Neural cell (in vitro differentiated cells): ENCODE results near the gene AMPH. TPM values are rescaled to one million over a fixed set of nuclear protein-coding genes. Genes with fewer than 3 reads are reported as not detected.

ENCODE experiments used
- H2AFZ ChIP-seq: fragments of 200-600, 300-800 bp; sonication (generic), shearing (Covaris generic); 2 replicates; pipeline ENCODE4 v1.6.0; 2014; ENCODE audit warnings: low read depth, mild to moderate bottlenecking, antibody characterized with exemption, low read length, moderate library complexity
- H3F3A ChIP-seq: fragments of 200-600 bp; shearing (Covaris generic); 2 replicates; pipeline ENCODE4 v1.6.1; 2016; ENCODE audit warnings: mild to moderate bottlenecking, moderate library complexity, mixed read lengths, antibody characterized with exemption, low read length; ENCODE audit not compliant: insufficient read depth, poor library complexity, severe bottlenecking
- H3K27ac ChIP-seq: fragments of 200-600, 300-800 bp; sonication (generic), shearing (Covaris generic); 2 replicates; pipeline ENCODE4 v1.5.1; 2014; ENCODE audit warnings: mild to moderate bottlenecking, low read length, moderate library complexity
- H3K27me3 ChIP-seq: fragments of 300-800, 200-600 bp; sonication (generic), shearing (Covaris generic); 2 replicates; pipeline ENCODE4 v1.6.0; 2014; ENCODE audit warnings: mild to moderate bottlenecking, low read depth, low read length, moderate library complexity; ENCODE audit not compliant: insufficient read depth
- H3K36me3 ChIP-seq: fragments of 300-800, 200-600 bp; sonication (generic), shearing (Covaris generic); 2 replicates; pipeline ENCODE4 v1.5.1; 2014; ENCODE audit warnings: mild to moderate bottlenecking, antibody characterized with exemption, low read length, moderate library complexity; ENCODE audit not compliant: insufficient read depth
- H3K4me2 ChIP-seq: fragments of 300-800, 200-600 bp; sonication (generic), shearing (Covaris generic); 2 replicates; pipeline ENCODE4 v1.6.0; 2014; ENCODE audit warnings: mild to moderate bottlenecking, low read length
- H3K4me3 ChIP-seq: fragments of 300-800, 200-600 bp; sonication (generic), shearing (Covaris generic); 2 replicates; pipeline ENCODE4 v1.5.1; 2014; ENCODE audit warnings: mild to moderate bottlenecking, low read length, moderate library complexity
- H3K79me2 ChIP-seq: fragments of 200-600 bp; shearing (Covaris generic); replicated peaks from 2 replicates; pipeline ENCODE4 v1.6.0; 2014; ENCODE audit warnings: mild to moderate bottlenecking, low read length, moderate library complexity; ENCODE audit not compliant: insufficient read depth
- H3K9ac ChIP-seq: fragments of 300-800, 200-600 bp; sonication (generic), shearing (Covaris generic); 2 replicates; pipeline ENCODE4 v1.6.1; 2016; ENCODE audit warnings: mild to moderate bottlenecking, low read length, mixed read lengths
- H3K9me2 ChIP-seq: fragments of 200-600 bp; shearing (Covaris generic); 2 replicates; pipeline ENCODE4 v1.6.1; 2016; ENCODE audit warnings: mild to moderate bottlenecking, low read length, mixed read lengths; ENCODE audit not compliant: insufficient read depth
- H3K9me3 ChIP-seq: fragments of 200-600, 300-800 bp; sonication (generic), shearing (Covaris generic); 2 replicates; pipeline ENCODE4 v1.6.1; 2016; ENCODE audit warnings: mild to moderate bottlenecking, mixed run types, low read length, moderate library complexity, mixed read lengths
- H4K20me1 ChIP-seq: fragments of 200-600 bp; shearing (Covaris generic); 2 replicates; pipeline ENCODE4 v1.6.1; 2016; ENCODE audit warnings: mild to moderate bottlenecking, mixed run types; ENCODE audit not compliant: insufficient read depth
- EP300 ChIP-seq: fragments of 450-650 bp; conservative IDR thresholded peaks from 2 replicates; pipeline ENCODE4 v1.6.1; 2014; ENCODE audit warnings: antibody characterized with exemption, mild to moderate bottlenecking, moderate library complexity; ENCODE audit not compliant: poor library complexity, severe bottlenecking
- EZH2 ChIP-seq: fragments of 200-600, 300-800 bp; shearing (Covaris generic), sonication (generic); IDR thresholded peaks from 2 replicates; pipeline ENCODE4 v1.6.1; 2014; ENCODE audit warnings: antibody characterized with exemption, low read length, borderline replicate concordance, mild to moderate bottlenecking; ENCODE audit not compliant: insufficient read depth, poor library complexity, severe bottlenecking
- MXI1 ChIP-seq: fragments of 450-650 bp; conservative IDR thresholded peaks from 2 replicates; pipeline ENCODE4 v1.6.1; 2014; ENCODE audit warnings: antibody characterized with exemption, mild to moderate bottlenecking; ENCODE audit not compliant: poor library complexity, severe bottlenecking
- POLR2AphosphoS5 ChIP-seq: IDR thresholded peaks from 2 replicates; pipeline ENCODE4 v1.6.1; 2012
- RAD21 ChIP-seq: fragments of 450-650 bp; conservative IDR thresholded peaks from 2 replicates; pipeline ENCODE4 v1.6.1; 2014; ENCODE audit warnings: antibody characterized with exemption, mild to moderate bottlenecking, moderate library complexity
- SMC3 ChIP-seq: fragments of 450-650 bp; conservative IDR thresholded peaks from 2 replicates; pipeline ENCODE4 v1.6.1; 2014; ENCODE audit warnings: antibody characterized with exemption, mild to moderate bottlenecking, moderate library complexity; ENCODE audit not compliant: poor library complexity
- TAF1 ChIP-seq: IDR thresholded peaks from 2 replicates; pipeline ENCODE4 v1.6.1; 2012; ENCODE audit warnings: low read depth
- polyA plus RNA-seq: library from polyadenylated mRNA; depleted of rRNA; stranded (reverse); fragments of >200 nt; gene quantifications from 2 replicates; pipeline ENCODE4 v1.2.3, GENCODE V29; 2014
- TF ChIP-seq, protein P1 (sequence below): IDR thresholded peaks from 2 replicates; pipeline ENCODE4 v1.6.1; 2012; ENCODE audit warnings: borderline replicate concordance
- TF ChIP-seq, protein P2 (sequence below): fragments of 450-650 bp; IDR thresholded peaks from 2 replicates; pipeline ENCODE4 v1.5.1; 2014; ENCODE audit warnings: antibody characterized with exemption, mild to moderate bottlenecking, moderate library complexity; ENCODE audit not compliant: poor library complexity, severe bottlenecking

The AMPH gene
- polyA plus RNA-seq, 1 donor from 2014 or later: 33.7 TPM

DNA sequence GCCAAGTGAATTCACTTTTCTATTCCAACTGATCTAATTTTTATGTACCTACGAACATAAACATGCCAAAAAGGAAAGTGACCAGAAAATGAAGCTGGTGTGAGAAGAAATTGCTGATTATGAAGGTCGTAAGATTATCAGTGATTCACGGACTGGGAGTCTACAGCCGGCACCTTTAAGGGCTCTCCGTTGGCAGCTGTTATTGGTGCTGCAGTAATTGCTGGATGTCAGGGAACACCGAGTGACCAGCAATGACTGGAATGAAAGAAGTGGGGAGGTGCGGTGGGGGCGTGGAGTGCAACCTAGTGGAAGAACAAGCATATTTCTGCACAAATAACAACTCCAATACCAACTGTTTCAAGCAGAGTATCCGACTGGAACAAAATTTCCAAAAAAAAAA, 247.9 kb downstream of the AMPH start:
- H3K79me2 ChIP-seq: no peaks in the 10 kb centered on the region

DNA sequence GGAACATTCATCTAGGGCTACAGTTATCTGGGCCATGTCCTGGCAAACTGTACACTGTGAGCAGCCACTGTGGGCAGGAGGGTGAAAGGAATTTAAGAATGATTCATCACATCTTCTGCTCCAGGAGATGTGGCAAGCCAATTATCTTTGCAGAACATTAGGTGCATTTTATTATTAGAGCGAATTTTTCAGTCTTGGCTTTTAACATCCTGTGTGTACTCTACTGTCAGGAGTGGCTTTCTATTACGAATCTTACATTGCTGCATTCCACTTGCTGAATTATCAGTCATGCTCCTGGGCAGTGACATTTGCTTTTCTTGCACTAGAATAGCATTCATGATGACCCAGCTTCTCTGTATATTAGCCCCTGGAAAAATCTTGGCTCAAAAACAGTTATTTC, 248.5 kb downstream of the AMPH start:
- Histone ChIP-seq H3K9me3 (no peaks in the 10 kb centered on the region), H3K27ac (no peak overlapping the region), H3K4me3 (no peak overlapping the region), H3K4me2 (no peak overlapping the region), H3F3A (no peaks in the 10 kb centered on the region), H3K79me2 (no peaks in the 10 kb centered on the region), H3K9ac (no peak overlapping the region), H3K9me2 (no peaks in the 10 kb centered on the region), H3K36me3 (no peaks in the 10 kb centered on the region), H3K27me3 (no peaks in the 10 kb centered on the region), H2AFZ (no peak overlapping the region), H4K20me1 (no peaks in the 10 kb centered on the region)
- no peak for TF ChIP-seq SMC3
- TF ChIP-seq EZH2: no peak
- TF ChIP-seq TAF1: no peak
- TF ChIP-seq, protein P1, sequence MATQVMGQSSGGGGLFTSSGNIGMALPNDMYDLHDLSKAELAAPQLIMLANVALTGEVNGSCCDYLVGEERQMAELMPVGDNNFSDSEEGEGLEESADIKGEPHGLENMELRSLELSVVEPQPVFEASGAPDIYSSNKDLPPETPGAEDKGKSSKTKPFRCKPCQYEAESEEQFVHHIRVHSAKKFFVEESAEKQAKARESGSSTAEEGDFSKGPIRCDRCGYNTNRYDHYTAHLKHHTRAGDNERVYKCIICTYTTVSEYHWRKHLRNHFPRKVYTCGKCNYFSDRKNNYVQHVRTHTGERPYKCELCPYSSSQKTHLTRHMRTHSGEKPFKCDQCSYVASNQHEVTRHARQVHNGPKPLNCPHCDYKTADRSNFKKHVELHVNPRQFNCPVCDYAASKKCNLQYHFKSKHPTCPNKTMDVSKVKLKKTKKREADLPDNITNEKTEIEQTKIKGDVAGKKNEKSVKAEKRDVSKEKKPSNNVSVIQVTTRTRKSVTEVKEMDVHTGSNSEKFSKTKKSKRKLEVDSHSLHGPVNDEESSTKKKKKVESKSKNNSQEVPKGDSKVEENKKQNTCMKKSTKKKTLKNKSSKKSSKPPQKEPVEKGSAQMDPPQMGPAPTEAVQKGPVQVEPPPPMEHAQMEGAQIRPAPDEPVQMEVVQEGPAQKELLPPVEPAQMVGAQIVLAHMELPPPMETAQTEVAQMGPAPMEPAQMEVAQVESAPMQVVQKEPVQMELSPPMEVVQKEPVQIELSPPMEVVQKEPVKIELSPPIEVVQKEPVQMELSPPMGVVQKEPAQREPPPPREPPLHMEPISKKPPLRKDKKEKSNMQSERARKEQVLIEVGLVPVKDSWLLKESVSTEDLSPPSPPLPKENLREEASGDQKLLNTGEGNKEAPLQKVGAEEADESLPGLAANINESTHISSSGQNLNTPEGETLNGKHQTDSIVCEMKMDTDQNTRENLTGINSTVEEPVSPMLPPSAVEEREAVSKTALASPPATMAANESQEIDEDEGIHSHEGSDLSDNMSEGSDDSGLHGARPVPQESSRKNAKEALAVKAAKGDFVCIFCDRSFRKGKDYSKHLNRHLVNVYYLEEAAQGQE: no peak
- no peak for TF ChIP-seq POLR2AphosphoS5
- TF ChIP-seq EP300: no peak
- no peak for TF ChIP-seq RAD21
- TF ChIP-seq MXI1: no peak
- TF ChIP-seq, protein P2, sequence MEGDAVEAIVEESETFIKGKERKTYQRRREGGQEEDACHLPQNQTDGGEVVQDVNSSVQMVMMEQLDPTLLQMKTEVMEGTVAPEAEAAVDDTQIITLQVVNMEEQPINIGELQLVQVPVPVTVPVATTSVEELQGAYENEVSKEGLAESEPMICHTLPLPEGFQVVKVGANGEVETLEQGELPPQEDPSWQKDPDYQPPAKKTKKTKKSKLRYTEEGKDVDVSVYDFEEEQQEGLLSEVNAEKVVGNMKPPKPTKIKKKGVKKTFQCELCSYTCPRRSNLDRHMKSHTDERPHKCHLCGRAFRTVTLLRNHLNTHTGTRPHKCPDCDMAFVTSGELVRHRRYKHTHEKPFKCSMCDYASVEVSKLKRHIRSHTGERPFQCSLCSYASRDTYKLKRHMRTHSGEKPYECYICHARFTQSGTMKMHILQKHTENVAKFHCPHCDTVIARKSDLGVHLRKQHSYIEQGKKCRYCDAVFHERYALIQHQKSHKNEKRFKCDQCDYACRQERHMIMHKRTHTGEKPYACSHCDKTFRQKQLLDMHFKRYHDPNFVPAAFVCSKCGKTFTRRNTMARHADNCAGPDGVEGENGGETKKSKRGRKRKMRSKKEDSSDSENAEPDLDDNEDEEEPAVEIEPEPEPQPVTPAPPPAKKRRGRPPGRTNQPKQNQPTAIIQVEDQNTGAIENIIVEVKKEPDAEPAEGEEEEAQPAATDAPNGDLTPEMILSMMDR: no peak

More for the DNA sequence above, 247.9 kb downstream of the AMPH start:
- Histone ChIP-seq H3K27me3 (no peaks in the 10 kb centered on the region), H2AFZ (no peak overlapping the region), H3K4me2 (no peak overlapping the region), H3K36me3 (no peaks in the 10 kb centered on the region), H3K4me3 (no peak overlapping the region), H3K9me3 (no peaks in the 10 kb centered on the region), H4K20me1 (no peaks in the 10 kb centered on the region), H3K9me2 (no peaks in the 10 kb centered on the region), H3K27ac (no peak overlapping the region), H3K9ac (no peak overlapping the region), H3F3A (no peaks in the 10 kb centered on the region)
- TF ChIP-seq MXI1: no peak
- no peak for TF ChIP-seq POLR2AphosphoS5
- TF ChIP-seq SMC3: no peak
- TF ChIP-seq, protein P1: no peak
- no peak for TF ChIP-seq EZH2
- TF ChIP-seq RAD21: no peak
- no peak for TF ChIP-seq TAF1
- TF ChIP-seq, protein P2: no peak
- TF ChIP-seq EP300: no peak
